ENCODE measurements around the gene PRM2.

PRM2 gene

GRCh38 chr16:11240636-11241473 is 35.4 kb downstream of the PRM2 start:
- Histone ChIP-seq H3K9me3 (ENCODE audit: control insufficient read depth, low read length) (no peaks in the 10 kb centered on the region), H3K4me2 (ENCODE audit: low read length) (no peak overlapping the region), H3K4me1 (no peaks in the 10 kb centered on the region), H3K4me3 (ENCODE audit: low read depth, low read length) (no peak overlapping the region), H3K27me3 (ENCODE audit: control insufficient read depth, insufficient read depth, low read length) (no peaks in the 10 kb centered on the region), H3K36me3 (ENCODE audit: control insufficient read depth, insufficient read depth, low read length) (no peaks in the 10 kb centered on the region), H3K9ac (no peak overlapping the region), H3K27ac (no peak overlapping the region), H2AFZ (peak overlapping the region; percentile 45), H3K79me2 (no peaks in the 10 kb centered on the region)
- TF ChIP-seq CTCF (IDR thresholded peaks at IDR 0.05): no peak

DNA sequence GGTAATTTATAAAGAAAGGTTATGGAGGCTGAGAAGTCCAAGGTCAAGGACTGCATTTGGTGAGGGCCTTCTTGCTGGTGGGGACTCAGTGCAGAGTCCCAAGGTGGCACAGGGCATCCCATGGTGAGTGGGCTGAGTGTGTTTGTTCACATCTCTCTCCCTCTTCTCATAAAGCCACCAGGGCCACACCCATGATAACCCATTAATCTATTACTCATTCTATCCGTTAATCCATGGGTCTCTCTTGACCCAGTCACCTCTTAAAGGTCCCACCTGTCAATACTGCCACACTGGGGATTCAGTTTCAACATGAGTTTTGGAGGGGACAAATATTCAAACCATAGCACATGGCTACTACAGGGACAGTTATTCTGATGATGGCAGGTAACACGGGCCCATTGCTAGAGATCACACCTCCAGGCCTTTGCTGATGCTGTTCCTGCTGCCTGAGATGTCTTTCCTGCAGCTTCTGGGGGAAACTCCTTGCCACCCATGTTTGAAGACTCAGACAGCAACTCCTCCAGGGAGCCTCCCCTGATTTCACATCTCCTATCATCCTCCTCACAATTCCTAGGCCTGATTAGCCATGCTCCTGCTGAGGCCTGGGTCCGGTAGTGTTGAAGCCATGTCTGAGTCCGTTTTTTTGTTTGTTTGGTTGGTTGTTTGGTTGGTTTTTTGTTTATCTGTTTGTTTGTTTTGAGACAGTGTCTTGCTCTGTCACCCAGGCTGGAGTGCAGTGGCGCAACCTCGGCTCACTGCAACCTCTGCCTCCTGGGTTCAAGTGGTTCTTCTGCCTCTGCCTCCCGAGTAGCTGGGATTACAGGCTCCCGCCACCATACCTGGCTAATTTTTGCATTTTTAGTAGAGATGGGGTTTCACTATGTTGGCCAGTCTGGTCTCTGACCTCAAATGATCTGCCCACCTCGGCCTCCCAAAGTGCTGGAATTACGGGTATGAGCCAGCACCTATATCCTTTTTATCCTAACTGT is 36.3 kb downstream of the PRM2 start:
- Histone ChIP-seq H2AFZ (no peak overlapping the region), H3K9me3 (ENCODE audit: control insufficient read depth, low read length) (no peaks in the 10 kb centered on the region), H3K4me3 (ENCODE audit: low read depth, low read length) (no peak overlapping the region), H3K79me2 (no peaks in the 10 kb centered on the region), H3K4me1 (no peaks in the 10 kb centered on the region), H3K4me2 (ENCODE audit: low read length) (no peak overlapping the region), H3K36me3 (ENCODE audit: control insufficient read depth, insufficient read depth, low read length) (no peaks in the 10 kb centered on the region), H3K27me3 (ENCODE audit: control insufficient read depth, insufficient read depth, low read length) (no peaks in the 10 kb centered on the region), H3K9ac (no peak overlapping the region), H3K27ac (no peak overlapping the region)
- no peak for TF ChIP-seq CTCF (IDR thresholded peaks at IDR 0.05)

- TF ChIP-seq CTCF (IDR thresholded peaks at IDR 0.05): no peak
- no peaks in the 10 kb centered on the region for H3K9me3 ChIP-seq (ENCODE audit: control insufficient read depth, low read length)
- H3K27me3 ChIP-seq (ENCODE audit: control insufficient read depth, insufficient read depth, low read length): no peaks in the 10 kb centered on the region
- no peak overlapping the region for H3K9ac ChIP-seq
- H3K4me1 ChIP-seq: no peaks in the 10 kb centered on the region
- no peak overlapping the region for H3K4me3 ChIP-seq (ENCODE audit: low read depth, low read length)
- H3K79me2 ChIP-seq: no peaks in the 10 kb centered on the region
- H2AFZ ChIP-seq: no peak overlapping the region
- no peak overlapping the region for H3K27ac ChIP-seq
- no peak overlapping the region for H3K4me2 ChIP-seq (ENCODE audit: low read length)
- no peaks in the 10 kb centered on the region for H3K36me3 ChIP-seq (ENCODE audit: control insufficient read depth, insufficient read depth, low read length)
These were observed 37.7 kb downstream of the PRM2 start for GRCh38 chr16:11238272-11239202.

DNA sequence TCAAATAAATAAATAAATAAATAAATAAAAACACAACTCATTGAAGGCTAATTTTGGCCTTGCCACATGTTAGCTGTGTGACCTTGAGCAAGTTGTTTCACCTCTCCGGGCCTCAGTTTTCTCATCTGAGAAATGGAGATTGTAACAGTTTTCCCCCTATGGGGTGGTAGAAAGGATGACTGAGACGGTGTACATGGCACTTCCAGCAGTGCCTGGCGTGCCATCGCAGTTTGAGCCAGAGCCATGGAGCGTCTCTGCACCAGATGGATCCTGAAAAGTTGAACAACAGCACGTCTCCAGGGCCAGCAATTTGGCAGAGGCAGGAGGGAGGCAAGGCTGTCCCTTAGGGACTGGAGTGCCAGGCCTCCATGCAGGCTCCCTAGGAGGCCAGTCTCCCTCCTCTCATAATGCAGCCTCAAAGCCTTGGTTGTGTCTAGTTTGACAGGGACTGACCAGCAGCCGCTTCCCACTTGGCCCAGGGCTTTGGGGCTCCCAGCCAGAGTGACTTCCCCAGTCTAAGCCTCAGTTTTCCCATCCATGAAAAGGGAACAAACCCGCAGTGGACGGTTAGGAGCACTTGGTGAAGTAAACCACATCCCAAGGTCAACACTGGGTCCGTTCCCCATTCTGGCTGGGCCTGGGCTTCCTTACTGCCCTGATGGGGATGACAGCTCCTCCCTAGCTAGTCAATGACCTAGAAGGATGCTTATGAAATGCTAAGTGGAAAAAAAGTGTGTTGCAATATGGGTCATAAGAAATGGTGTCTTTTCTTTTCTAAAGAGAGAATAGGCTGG is 39.6 kb downstream of the PRM2 start:
- H3K9me3 ChIP-seq (ENCODE audit: control insufficient read depth, low read length): no peaks in the 10 kb centered on the region
- H3K4me2 ChIP-seq (ENCODE audit: low read length): no peak overlapping the region
- no peaks in the 10 kb centered on the region for H3K27me3 ChIP-seq (ENCODE audit: control insufficient read depth, insufficient read depth, low read length)
- H3K4me1 ChIP-seq: no peaks in the 10 kb centered on the region
- no peaks in the 10 kb centered on the region for H3K36me3 ChIP-seq (ENCODE audit: control insufficient read depth, insufficient read depth, low read length)
- no peaks in the 10 kb centered on the region for H3K79me2 ChIP-seq
- H3K27ac ChIP-seq: no peak overlapping the region
- no peak overlapping the region for H2AFZ ChIP-seq
- TF ChIP-seq CTCF (IDR thresholded peaks at IDR 0.05): no peak
- no peak overlapping the region for H3K4me3 ChIP-seq (ENCODE audit: low read depth, low read length)
- no peak overlapping the region for H3K9ac ChIP-seq
